Ishikawa (cell line): ENCODE measurements around the gene AHCYL2.

Source experiments
- CEBPB ChIP-seq: IDR thresholded peaks from 2 replicates; pipeline ENCODE4 v1.6.1; 2012
- CREB1 ChIP-seq: IDR thresholded peaks from 2 replicates; pipeline ENCODE4 v1.6.1; 2012; ENCODE audit warnings: low read depth
- EGR1 ChIP-seq: IDR thresholded peaks from 2 replicates; pipeline ENCODE4 v1.6.1; 2012
- EP300 ChIP-seq: IDR thresholded peaks from 2 replicates; pipeline ENCODE4 v1.6.1; 2012; ENCODE audit warnings: borderline replicate concordance
- FOXM1 ChIP-seq: IDR thresholded peaks from 2 replicates; pipeline ENCODE4 v1.6.1; 2012; ENCODE audit warnings: low read depth, borderline replicate concordance
- NFIC ChIP-seq: IDR thresholded peaks from 2 replicates; pipeline ENCODE4 v1.6.1; 2012
- RAD21 ChIP-seq: IDR thresholded peaks from 2 replicates; pipeline ENCODE4 v1.6.1; 2012; ENCODE audit warnings: low read depth
- REST ChIP-seq: IDR thresholded peaks from 2 replicates; pipeline ENCODE4 v1.6.1; 2012; ENCODE audit warnings: low read depth, mild to moderate bottlenecking
- TAF1 ChIP-seq: IDR thresholded peaks from 2 replicates; pipeline ENCODE4 v1.6.1; 2012; ENCODE audit warnings: low read depth, mild to moderate bottlenecking
- TCF12 ChIP-seq: IDR thresholded peaks from 2 replicates; pipeline ENCODE4 v1.6.1; 2012; ENCODE audit warnings: low read depth
- TEAD4 ChIP-seq: IDR thresholded peaks from 2 replicates; pipeline ENCODE4 v1.6.1; 2012
- YY1 ChIP-seq: IDR thresholded peaks from 2 replicates; pipeline ENCODE4 v1.6.1; 2012; ENCODE audit warnings: low read depth
- ZBTB7A ChIP-seq: IDR thresholded peaks from 2 replicates; pipeline ENCODE4 v1.6.1; 2012; ENCODE audit warnings: low read depth
- TF ChIP-seq, protein P1 (sequence below): IDR thresholded peaks from 2 replicates; pipeline ENCODE4 v1.6.1; 2012
- TF ChIP-seq, protein P2 (sequence below): IDR thresholded peaks from 2 replicates; pipeline ENCODE4 v1.6.1; 2012

AHCYL2 gene

GRCh38 chr7:129341212-129341611, 116.4 kb downstream of the AHCYL2 start:
- TF ChIP-seq EP300 (no peak), TEAD4 (no peak)
- TF ChIP-seq, protein P1, sequence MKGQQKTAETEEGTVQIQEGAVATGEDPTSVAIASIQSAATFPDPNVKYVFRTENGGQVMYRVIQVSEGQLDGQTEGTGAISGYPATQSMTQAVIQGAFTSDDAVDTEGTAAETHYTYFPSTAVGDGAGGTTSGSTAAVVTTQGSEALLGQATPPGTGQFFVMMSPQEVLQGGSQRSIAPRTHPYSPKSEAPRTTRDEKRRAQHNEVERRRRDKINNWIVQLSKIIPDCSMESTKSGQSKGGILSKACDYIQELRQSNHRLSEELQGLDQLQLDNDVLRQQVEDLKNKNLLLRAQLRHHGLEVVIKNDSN: no peak

GRCh38 chr7:129341816-129342806, 117.3 kb downstream of the AHCYL2 start:
- TF ChIP-seq EGR1 (no peak), CREB1 (no peak), ZBTB7A (no peak), EP300 (no peak), FOXM1 (no peak), NFIC (no peak), RAD21 (no peak), YY1 (no peak), TAF1 (no peak), TCF12 (no peak), TEAD4 (no peak), REST (no peak)
- TF ChIP-seq, protein P1: no peak
- TF ChIP-seq, protein P2, sequence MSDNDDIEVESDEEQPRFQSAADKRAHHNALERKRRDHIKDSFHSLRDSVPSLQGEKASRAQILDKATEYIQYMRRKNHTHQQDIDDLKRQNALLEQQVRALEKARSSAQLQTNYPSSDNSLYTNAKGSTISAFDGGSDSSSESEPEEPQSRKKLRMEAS: no peak

- TF ChIP-seq RAD21: peak; percentile 56
- no peak for TF ChIP-seq ZBTB7A
Observed at GRCh38 chr7:129343099-129343700, 118.4 kb downstream of the AHCYL2 start.

DNA sequence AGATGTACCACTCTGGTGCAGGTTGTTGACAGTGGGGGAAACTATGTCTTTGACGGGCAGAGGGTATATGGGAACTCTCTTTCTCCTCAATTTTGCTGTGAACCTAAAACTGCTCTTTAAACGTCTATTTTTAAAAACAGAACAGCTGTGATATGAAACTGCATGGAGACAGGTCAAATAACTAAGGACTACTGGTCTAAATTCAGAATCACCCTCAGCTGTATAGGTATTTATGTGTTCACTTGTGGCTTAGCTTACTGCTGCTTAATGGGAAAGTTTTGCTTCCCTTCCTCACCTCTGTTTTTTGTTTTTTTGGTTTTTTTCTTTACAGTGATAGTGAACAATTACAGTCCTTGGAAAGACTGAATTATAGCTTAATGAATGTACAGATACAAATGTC, 122.5 kb downstream of the AHCYL2 start:
- TF ChIP-seq, protein P1: no peak
- TF ChIP-seq TAF1 (no peak), TEAD4 (no peak), CEBPB (no peak), TCF12 (no peak), REST (no peak), NFIC (no peak), EGR1 (no peak), EP300 (no peak), RAD21 (no peak), ZBTB7A (no peak), FOXM1 (no peak), YY1 (no peak), CREB1 (no peak)
- TF ChIP-seq, protein P2: no peak

- TF ChIP-seq NFIC (no peak), CEBPB (no peak), REST (no peak)
Observed at GRCh38 chr7:129348023-129348740, 123.4 kb downstream of the AHCYL2 start.
